ENCODE results near the gene IL36B.

IL36B gene

DNA sequence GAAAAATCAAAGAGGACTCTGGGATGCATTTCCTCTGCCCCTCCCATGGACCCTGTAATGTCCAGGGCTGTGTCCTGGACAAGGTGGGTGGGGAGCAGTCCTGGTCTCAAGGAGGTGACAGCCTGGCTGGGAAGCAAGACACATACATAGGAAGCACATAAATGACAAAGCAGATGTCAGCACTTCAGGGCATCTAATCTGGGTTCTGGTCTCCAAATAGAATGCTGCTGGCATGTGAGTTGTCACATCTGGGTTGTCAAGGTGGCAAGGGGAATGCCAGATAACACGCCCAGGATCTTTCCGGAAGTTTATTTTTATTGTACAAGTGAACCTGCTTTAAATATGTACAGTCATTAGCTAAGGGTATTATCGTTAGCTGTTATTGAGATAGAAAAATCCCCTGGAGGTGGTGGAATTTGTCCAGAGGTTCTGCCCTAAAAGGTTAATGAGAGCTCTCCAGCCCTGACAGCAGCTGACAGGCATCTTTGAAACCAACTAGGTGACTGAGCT, 20.7 kb upstream of the IL36B start:
- Histone ChIP-seq H3K9ac (ENCODE audit: low read depth, low read length) (no peak overlapping the region), H3K36me3 (ENCODE audit: insufficient read depth, low read depth, low read length) (no peaks in the 10 kb centered on the region), H3K9me3 (ENCODE audit: insufficient read depth, low read depth, low read length) (no peaks in the 10 kb centered on the region), H3K4me3 (ENCODE audit: low read length) (no peak overlapping the region), H3K27ac (ENCODE audit: low read length) (no peak overlapping the region), H3K27me3 (ENCODE audit: insufficient read depth, low read length) (no peaks in the 10 kb centered on the region), H3K4me1 (ENCODE audit: insufficient read depth, low read length) (no peaks in the 10 kb centered on the region)

DNA sequence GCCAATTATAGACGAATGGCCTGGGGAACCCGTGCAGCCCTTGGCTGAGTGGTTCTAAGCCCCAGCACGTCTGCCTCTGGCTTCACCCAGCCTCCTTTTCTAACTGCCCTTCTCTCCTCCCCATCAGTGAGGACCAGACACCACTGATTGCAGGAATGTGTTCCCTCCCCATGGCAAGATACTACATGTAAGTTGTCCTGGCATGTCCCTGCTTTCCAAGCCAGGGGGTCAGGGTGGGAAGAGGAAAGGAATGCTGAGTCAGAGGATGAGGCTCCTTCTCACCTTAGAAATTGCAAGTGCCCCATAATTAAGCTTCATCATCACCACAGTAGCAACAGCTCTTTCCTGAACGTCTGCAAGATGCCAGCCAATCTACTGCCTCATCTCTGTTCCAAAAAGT, 19.9 kb upstream of the IL36B start:
- Histone ChIP-seq H3K4me3 (ENCODE audit: low read length) (no peak overlapping the region), H3K9me3 (ENCODE audit: insufficient read depth, low read depth, low read length) (no peaks in the 10 kb centered on the region), H3K36me3 (ENCODE audit: insufficient read depth, low read depth, low read length) (no peaks in the 10 kb centered on the region), H3K27ac (ENCODE audit: low read length) (no peak overlapping the region), H3K9ac (ENCODE audit: low read depth, low read length) (no peak overlapping the region), H3K4me1 (ENCODE audit: insufficient read depth, low read length) (no peaks in the 10 kb centered on the region), H3K27me3 (ENCODE audit: insufficient read depth, low read length) (no peaks in the 10 kb centered on the region)

DNA sequence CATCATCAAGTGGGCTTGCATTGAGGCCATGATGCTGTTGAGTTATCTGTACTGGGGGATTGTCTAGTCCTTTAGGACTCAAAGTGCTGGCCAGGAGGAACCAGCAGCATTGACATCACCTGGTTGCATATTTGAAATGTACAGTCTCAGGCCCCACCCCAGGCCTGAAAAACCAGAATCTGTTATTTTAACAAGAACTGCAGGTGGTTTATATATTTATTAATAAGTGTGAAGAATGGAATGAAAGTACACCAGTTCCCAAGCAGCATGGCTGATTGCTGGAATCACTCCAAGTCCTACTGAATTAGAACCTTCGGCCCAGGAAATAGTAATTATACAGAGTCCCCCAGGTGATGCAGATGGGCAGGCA, 17.9 kb upstream of the IL36B start:
- no peaks in the 10 kb centered on the region for H3K27me3 ChIP-seq (ENCODE audit: insufficient read depth, low read length)
- no peak overlapping the region for H3K27ac ChIP-seq (ENCODE audit: low read length)
- no peaks in the 10 kb centered on the region for H3K4me1 ChIP-seq (ENCODE audit: insufficient read depth, low read length)
- H3K36me3 ChIP-seq (ENCODE audit: insufficient read depth, low read depth, low read length), result no peaks in the 10 kb centered on the region
- no peaks in the 10 kb centered on the region; the same call in 1 of the 2 replicates for H3K9me3 ChIP-seq (ENCODE audit: insufficient read depth, low read depth, low read length)
- H3K9ac ChIP-seq (ENCODE audit: low read depth, low read length), result no peak overlapping the region
- H3K4me3 ChIP-seq (ENCODE audit: low read length), result no peak overlapping the region

DNA sequence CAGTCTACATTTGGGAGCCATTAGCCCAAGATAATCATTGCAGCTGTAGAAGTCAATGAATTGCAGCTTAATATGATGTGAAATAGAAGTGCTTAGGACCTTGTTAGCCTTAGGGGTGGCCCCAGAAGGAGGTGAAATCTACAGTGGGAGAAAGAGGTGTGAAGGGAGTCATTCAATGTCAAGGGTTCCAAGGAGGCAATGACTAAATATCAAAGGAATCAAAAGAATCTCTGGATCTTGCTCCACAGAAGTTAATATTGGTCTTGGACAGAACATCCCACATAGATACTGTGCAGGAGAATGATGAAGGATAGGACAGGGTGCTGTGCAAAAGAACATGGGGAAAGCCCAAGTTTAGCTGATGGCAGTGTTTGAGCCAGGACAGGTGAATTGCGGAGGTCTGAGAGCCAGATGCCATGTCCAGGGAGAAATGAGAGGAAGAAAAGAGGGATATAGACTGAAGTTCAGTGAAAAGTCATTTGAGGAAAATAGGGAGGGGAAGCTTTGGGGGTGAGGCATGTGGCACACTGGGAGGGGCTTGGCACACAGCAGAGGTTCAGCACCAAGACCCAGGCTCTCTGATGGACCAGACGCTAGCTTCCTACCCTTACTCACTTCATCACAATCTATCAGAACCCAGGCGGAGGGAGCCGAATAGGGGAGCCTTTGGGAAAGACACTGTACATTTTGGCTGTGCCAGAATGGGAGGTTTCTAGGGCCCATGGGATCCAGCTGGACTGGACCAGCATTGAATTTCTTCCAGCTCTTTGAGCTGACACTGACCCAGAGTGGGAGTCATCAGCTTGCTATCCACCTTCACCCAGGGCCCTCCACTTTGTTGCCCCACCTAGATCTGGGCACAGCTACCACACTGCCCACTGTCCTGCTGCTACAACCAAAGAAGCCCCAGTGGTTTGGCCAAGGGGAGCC, 17.3 kb upstream of the IL36B start:
- Histone ChIP-seq H3K9ac (ENCODE audit: low read depth, low read length) (no peak overlapping the region), H3K36me3 (ENCODE audit: insufficient read depth, low read depth, low read length) (no peaks in the 10 kb centered on the region), H3K4me3 (ENCODE audit: low read length) (no peak overlapping the region), H3K4me1 (ENCODE audit: insufficient read depth, low read length) (no peaks in the 10 kb centered on the region), H3K27ac (ENCODE audit: low read length) (no peak overlapping the region), H3K27me3 (ENCODE audit: insufficient read depth, low read length) (no peaks in the 10 kb centered on the region), H3K9me3 (ENCODE audit: insufficient read depth, low read depth, low read length) (peaks cover 6% of the 10 kb centered on the region; the same call in 1 of the 2 replicates)

DNA sequence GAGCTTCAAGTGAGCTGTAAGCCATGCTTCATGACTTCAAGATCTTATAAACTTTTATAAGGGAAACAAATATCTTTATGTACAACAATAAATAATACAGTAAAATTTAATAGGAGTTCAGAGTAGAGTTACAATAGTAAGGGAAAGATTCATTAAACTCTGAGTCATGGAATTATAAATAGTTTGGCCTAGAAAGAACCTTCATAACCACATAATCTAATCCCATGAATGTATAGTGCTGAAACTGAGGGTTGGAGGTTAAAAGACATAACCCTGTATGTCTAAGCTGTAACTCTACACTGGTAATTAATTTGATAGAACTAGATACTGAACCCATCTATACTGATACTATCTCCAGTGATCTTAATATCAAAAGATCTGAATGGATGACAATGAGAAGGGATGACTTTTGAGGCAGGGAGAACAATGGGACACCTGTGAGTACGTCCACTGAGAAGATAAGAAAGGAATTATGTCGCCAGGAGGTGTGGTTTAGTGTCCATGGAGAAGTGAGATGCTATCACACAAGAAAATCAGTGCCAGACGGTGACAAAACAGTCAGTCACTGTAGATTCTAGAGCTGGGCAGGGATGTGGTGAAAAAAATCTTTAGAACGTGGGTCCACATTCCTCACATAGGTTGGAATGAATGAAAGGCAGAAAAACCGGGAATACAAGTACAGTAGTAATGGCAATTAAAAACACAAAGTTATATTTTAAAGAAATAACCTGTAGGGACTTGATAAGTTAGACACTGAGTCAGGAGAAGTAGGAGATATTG, 16.2 kb upstream of the IL36B start:
- Histone ChIP-seq H3K27me3 (ENCODE audit: insufficient read depth, low read length) (0 out of 2 replicates have a peak, but pooled peaks cover under 1% of the 10 kb centered on the region), H3K9me3 (ENCODE audit: insufficient read depth, low read depth, low read length) (peaks cover 8% of the 10 kb centered on the region; the same call in 1 of the 2 replicates), H3K4me1 (ENCODE audit: insufficient read depth, low read length) (no peaks in the 10 kb centered on the region), H3K9ac (ENCODE audit: low read depth, low read length) (no peak overlapping the region), H3K36me3 (ENCODE audit: insufficient read depth, low read depth, low read length) (no peaks in the 10 kb centered on the region), H3K4me3 (ENCODE audit: low read length) (no peak overlapping the region), H3K27ac (ENCODE audit: low read length) (no peak overlapping the region)

DNA sequence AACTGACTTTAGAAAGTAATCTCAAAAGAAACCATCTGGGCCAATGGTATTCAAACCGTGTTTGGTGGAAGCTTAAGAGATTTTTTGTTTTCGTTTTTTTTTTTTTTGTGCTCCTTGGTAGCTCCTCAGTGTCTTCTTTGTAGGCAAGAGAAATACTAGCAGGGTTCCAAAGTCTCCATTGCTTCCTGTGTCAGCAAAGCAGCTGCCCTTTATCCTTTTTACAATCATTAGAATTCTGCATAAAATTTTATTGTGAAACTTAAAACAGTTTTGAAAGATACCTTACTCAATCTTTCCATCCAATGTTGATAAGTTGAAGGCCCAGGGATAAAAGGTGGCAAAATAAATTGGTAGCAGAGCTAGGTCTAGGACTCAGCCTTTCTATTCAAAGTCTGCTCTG, 15.6 kb upstream of the IL36B start:
- H3K4me1 ChIP-seq (ENCODE audit: insufficient read depth, low read length), result no peaks in the 10 kb centered on the region
- no peak overlapping the region for H3K9ac ChIP-seq (ENCODE audit: low read depth, low read length)
- H3K9me3 ChIP-seq (ENCODE audit: insufficient read depth, low read depth, low read length), result peaks cover 8% of the 10 kb centered on the region; the same call in 1 of the 2 replicates
- peaks cover 5% of the 10 kb centered on the region; the same call in 1 of the 2 replicates for H3K27me3 ChIP-seq (ENCODE audit: insufficient read depth, low read length)
- H3K4me3 ChIP-seq (ENCODE audit: low read length), result no peak overlapping the region
- H3K27ac ChIP-seq (ENCODE audit: low read length), result no peak overlapping the region
- no peaks in the 10 kb centered on the region for H3K36me3 ChIP-seq (ENCODE audit: insufficient read depth, low read depth, low read length)

DNA sequence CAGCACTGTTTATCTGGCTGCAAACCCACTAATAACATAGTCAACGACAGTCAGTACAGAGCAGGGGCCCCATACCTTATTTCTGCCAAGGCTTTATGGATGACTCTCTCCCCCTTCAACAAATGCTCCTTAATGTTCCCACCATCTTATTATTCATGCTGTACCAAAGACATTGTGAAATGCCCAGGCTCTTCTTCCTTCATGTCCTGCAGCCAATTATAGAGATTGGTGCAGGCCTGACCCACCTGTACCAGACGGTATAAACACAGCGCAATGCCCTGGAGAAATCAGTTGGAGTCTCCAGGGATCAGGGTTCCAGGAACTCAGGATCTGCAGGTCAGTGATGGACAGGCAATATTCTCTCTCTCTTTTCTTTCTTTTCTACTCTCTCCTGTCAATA, 15.0 kb upstream of the IL36B start, which contains the start of gene IL1F10:
Gene IL1F10, plus strand, starts transcription at position 290 of the 400 bp plus-strand sequence. CDS start 4,769 bp downstream, outside the sequence.
- no peaks in the 10 kb centered on the region for H3K4me1 ChIP-seq (ENCODE audit: insufficient read depth, low read length)
- H3K4me3 ChIP-seq (ENCODE audit: low read length), result no peak within 1 kb of the TSS
- H3K27ac ChIP-seq (ENCODE audit: low read length), result no peak within 1 kb of the TSS
- H3K27me3 ChIP-seq (ENCODE audit: insufficient read depth, low read length), result peaks cover 5% of the 10 kb centered on the region; the same call in 1 of the 2 replicates
- H3K36me3 ChIP-seq (ENCODE audit: insufficient read depth, low read depth, low read length), result no peaks in the 10 kb centered on the region
- H3K9ac ChIP-seq (ENCODE audit: low read depth, low read length), result no peak within 1 kb of the TSS
- peaks cover 8% of the 10 kb centered on the region; the same call in 1 of the 2 replicates for H3K9me3 ChIP-seq (ENCODE audit: insufficient read depth, low read depth, low read length)

DNA sequence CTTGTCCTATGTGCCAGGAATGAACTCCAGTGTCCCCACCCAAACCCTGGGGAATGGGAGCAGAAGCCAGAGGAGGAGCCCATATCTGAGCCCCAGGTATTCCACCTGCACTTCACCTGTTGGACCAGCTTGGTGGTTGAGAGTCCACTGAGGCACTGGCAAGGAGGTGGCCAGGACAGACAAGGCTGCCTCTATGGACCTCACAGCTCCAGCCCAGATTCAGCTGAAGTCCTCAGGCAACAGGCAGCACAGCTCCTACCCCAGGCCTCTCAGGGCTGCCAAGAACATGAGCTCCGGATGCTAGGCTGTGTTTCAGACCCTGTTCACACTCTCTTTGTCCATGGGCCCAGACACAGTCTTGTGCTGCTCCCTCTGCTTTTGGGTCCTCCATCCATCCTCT, 12.2 kb upstream of the IL36B start:
- H3K27ac ChIP-seq (ENCODE audit: low read length), result no peak overlapping the region

DNA sequence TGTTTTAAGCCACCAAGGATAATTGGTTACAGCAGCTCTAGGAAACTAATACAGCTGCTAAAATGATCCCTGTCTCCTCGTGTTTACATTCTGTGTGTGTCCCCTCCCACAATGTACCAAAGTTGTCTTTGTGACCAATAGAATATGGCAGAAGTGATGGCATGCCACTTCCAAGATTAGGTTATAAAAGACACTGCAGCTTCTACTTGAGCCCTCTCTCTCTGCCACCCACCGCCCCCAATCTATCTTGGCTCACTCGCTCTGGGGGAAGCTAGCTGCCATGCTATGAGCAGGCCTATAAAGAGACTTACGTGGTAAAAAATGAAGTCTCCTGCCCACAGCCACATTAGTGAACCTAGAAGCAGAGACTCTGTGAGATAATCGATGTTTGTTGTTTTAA, 11.6 kb upstream of the IL36B start:
- H3K4me1 ChIP-seq (ENCODE audit: insufficient read depth, low read length), result no peaks in the 10 kb centered on the region
- no peak overlapping the region for H3K4me3 ChIP-seq (ENCODE audit: low read length)
- no peaks in the 10 kb centered on the region for H3K36me3 ChIP-seq (ENCODE audit: insufficient read depth, low read depth, low read length)
- no peak overlapping the region for H3K27ac ChIP-seq (ENCODE audit: low read length)
- peaks cover 8% of the 10 kb centered on the region; the same call in 1 of the 2 replicates for H3K9me3 ChIP-seq (ENCODE audit: insufficient read depth, low read depth, low read length)
- no peak overlapping the region for H3K9ac ChIP-seq (ENCODE audit: low read depth, low read length)
- H3K27me3 ChIP-seq (ENCODE audit: insufficient read depth, low read length), result peaks cover 5% of the 10 kb centered on the region; the same call in 1 of the 2 replicates

More for the DNA sequence above, 12.2 kb upstream of the IL36B start:
- Histone ChIP-seq H3K4me3 (ENCODE audit: low read length) (no peak overlapping the region), H3K4me1 (ENCODE audit: insufficient read depth, low read length) (no peaks in the 10 kb centered on the region), H3K36me3 (ENCODE audit: insufficient read depth, low read depth, low read length) (no peaks in the 10 kb centered on the region), H3K9me3 (ENCODE audit: insufficient read depth, low read depth, low read length) (peaks cover 8% of the 10 kb centered on the region; the same call in 1 of the 2 replicates), H3K9ac (ENCODE audit: low read depth, low read length) (no peak overlapping the region), H3K27me3 (ENCODE audit: insufficient read depth, low read length) (peaks cover 5% of the 10 kb centered on the region; the same call in 1 of the 2 replicates)

DNA sequence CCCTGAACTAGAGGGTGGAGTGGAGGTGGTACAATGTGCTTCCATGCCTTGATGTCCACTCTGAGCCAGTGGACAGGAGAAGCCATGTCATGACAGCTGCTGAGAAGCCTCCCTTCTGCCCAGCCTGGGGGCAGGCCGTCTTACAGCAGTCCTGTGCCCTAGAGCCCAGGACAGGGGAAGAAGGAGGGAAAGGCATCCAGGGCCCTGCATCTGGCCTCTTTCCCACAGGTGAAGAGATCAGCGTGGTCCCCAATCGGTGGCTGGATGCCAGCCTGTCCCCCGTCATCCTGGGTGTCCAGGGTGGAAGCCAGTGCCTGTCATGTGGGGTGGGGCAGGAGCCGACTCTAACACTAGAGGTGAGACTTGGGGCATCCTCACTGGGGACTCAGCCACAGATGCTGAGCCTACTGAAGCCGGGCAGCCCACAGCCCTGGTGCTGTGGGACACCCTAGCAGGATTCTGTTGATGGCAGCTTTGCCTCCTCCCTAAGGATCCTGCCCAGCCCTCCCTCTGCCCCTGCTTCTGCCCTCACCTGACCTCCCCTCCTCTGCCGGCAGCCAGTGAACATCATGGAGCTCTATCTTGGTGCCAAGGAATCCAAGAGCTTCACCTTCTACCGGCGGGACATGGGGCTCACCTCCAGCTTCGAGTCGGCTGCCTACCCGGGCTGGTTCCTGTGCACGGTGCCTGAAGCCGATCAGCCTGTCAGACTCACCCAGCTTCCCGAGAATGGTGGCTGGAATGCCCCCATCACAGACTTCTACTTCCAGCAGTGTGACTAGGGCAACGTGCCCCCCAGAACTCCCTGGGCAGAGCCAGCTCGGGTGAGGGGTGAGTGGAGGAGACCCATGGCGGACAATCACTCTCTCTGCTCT, 9.5 kb upstream of the IL36B start:
- Histone ChIP-seq H3K9ac (ENCODE audit: low read depth, low read length) (no peak overlapping the region), H3K4me3 (ENCODE audit: low read length) (no peak overlapping the region), H3K27me3 (ENCODE audit: insufficient read depth, low read length) (peaks cover 5% of the 10 kb centered on the region; the same call in 1 of the 2 replicates), H3K36me3 (ENCODE audit: insufficient read depth, low read depth, low read length) (no peaks in the 10 kb centered on the region), H3K9me3 (ENCODE audit: insufficient read depth, low read depth, low read length) (peaks cover 8% of the 10 kb centered on the region; the same call in 1 of the 2 replicates), H3K27ac (ENCODE audit: low read length) (no peak overlapping the region), H3K4me1 (ENCODE audit: insufficient read depth, low read length) (no peaks in the 10 kb centered on the region)

DNA sequence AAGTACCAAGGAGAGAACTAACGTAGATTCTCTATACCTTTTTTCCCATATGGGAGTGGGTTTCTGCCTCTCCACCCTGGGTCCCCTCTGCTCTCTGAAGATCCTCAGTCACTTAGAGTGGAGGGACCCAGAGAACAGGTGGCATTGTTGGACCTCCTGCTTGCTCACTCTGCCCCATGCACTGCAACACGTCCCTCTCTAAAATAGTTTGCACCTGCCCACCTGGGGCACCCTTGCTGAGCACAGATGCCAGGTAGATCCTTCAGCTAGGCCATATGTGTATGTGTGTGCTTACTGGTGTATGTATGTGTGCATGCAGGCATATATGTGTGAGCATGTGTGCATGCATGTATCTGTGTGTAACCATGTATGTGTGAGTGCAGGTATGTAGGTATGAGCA, 8.6 kb upstream of the IL36B start:
- H3K4me1 ChIP-seq (ENCODE audit: insufficient read depth, low read length), result no peaks in the 10 kb centered on the region
- no peak overlapping the region for H3K27ac ChIP-seq (ENCODE audit: low read length)

More for the DNA sequence above, 8.6 kb upstream of the IL36B start:
- H3K4me3 ChIP-seq (ENCODE audit: low read length), result no peak overlapping the region
- no peaks in the 10 kb centered on the region for H3K36me3 ChIP-seq (ENCODE audit: insufficient read depth, low read depth, low read length)
- H3K9ac ChIP-seq (ENCODE audit: low read depth, low read length), result no peak overlapping the region
- peaks cover 13% of the 10 kb centered on the region for H3K9me3 ChIP-seq (ENCODE audit: insufficient read depth, low read depth, low read length)
- H3K27me3 ChIP-seq (ENCODE audit: insufficient read depth, low read length), result peaks cover 5% of the 10 kb centered on the region; the same call in 1 of the 2 replicates
